VCaP (cell line): Measurements from ENCODE around the gene AAMDC.

Source experiments
- H3K27ac ChIP-seq: fragments of 450-650 bp; 2 replicates; pipeline ENCODE4 v1.5.1; 2017
- TF ChIP-seq, protein P1 (sequence below): fragments of 450-650 bp; conservative IDR thresholded peaks from 2 replicates; pipeline ENCODE4 v1.5.1; 2017; ENCODE audit warnings: mild to moderate bottlenecking, moderate library complexity

Gene AAMDC

DNA sequence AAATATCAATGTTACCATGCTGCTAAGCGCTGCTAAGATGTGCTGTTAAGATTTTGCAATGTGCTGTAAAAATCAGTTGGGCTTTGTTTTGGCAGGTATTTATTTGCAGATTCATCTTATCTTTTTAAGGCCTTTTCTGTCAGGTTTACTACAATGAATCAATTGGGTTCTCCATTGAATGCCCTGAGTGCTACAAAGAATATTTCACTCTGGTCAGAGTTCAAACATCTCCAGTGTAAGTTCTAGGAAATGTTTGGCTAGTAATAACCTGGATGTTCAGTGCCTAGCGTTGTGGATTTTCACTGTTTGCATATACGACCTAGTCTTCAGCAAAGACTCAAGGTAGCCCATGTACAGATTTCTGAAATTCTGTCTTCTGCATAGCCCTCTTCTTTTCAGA is 36.4 kb upstream of the AAMDC start:
- TF ChIP-seq, protein P1, sequence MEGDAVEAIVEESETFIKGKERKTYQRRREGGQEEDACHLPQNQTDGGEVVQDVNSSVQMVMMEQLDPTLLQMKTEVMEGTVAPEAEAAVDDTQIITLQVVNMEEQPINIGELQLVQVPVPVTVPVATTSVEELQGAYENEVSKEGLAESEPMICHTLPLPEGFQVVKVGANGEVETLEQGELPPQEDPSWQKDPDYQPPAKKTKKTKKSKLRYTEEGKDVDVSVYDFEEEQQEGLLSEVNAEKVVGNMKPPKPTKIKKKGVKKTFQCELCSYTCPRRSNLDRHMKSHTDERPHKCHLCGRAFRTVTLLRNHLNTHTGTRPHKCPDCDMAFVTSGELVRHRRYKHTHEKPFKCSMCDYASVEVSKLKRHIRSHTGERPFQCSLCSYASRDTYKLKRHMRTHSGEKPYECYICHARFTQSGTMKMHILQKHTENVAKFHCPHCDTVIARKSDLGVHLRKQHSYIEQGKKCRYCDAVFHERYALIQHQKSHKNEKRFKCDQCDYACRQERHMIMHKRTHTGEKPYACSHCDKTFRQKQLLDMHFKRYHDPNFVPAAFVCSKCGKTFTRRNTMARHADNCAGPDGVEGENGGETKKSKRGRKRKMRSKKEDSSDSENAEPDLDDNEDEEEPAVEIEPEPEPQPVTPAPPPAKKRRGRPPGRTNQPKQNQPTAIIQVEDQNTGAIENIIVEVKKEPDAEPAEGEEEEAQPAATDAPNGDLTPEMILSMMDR = no peak
- no peak overlapping the region for H3K27ac ChIP-seq

DNA sequence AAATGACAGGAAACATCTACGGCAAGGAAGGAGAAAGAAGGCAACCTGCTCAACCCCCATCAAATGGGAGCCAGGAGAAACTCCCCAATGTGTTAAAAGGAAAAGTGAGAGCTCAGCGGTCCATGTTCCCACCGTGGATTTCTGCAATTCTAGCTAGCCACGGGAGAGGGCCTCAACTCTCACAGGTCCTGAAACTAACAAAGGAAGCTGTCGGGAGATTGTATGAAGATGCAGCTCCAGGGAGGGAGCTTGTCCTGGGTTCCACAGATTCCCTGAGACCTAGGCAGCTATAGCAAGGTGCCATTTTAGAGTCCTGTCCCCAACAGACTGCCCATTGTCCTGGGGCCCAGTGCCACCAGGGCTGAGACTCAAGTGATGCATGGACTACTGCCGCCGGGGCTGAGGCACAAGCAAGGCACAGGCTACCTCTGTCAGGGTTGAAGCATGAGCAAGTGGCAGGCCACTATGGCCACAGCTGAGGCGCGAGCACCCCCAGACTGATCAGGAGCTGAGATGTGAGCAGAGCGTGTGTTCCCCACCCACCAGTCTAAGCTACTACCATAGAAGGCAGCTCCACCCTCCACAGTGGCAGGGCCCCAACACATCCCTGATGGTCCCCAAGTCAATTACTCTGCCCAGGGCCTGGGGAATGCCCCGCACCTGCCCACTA is 31.7 kb upstream of the AAMDC start:
- TF ChIP-seq, protein P1 = no peak
- H3K27ac ChIP-seq = no peak overlapping the region

DNA sequence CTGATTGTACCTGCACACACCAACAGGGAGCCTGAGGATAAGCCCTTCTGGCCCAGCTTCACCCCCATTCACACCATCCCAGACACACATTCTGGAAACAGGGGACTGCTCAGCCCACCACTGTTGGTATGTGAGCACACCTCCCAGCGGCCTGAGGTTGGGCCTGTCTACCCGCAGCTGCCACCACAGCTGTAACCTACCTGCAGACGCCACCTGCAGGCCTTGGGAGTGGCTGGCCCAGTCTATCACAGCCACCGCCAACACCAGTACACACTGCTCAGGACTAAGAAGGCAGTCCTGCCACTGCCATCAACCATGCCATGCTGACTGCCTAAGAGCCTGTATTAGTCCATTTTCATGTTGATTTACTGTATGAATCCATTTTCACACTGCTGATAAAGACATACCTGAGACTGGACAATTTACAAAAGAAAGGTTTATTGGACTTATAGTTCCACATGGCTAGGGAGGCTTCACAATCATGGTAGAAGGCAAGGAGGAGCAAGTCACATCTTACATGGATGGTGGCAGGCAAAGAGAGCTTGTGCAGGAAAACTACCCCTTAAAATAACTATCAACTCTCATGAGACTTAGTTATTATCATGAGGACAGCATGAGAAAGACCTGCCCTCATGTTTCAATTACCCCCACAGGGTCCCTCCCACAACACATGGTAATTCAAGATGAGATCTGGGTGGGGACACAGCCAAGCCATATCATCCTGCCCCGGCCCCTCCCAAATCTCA is 31.0 kb upstream of the AAMDC start:
- TF ChIP-seq, protein P1 = no peak
- no peak overlapping the region for H3K27ac ChIP-seq

DNA sequence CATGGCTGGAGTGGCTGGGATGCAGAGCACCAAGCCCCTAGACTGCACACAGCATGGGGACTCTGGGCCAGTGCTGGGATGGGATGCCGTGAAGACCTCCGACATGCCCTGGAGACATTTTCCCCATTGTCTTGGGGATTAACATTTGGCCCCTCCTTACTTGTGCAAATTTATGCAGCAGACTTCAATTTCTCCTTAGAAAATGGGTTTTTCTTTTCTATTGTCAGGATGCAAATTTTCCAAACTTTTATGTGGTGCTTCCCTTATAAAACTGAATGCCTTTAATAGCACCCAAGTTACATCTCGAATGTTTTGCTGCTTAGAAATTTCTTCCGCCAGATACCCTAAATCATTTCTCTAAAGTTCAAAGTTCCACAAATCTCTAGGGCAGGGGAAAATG is 29.6 kb upstream of the AAMDC start:
- no peak overlapping the region for H3K27ac ChIP-seq
- TF ChIP-seq, protein P1 = no peak

DNA sequence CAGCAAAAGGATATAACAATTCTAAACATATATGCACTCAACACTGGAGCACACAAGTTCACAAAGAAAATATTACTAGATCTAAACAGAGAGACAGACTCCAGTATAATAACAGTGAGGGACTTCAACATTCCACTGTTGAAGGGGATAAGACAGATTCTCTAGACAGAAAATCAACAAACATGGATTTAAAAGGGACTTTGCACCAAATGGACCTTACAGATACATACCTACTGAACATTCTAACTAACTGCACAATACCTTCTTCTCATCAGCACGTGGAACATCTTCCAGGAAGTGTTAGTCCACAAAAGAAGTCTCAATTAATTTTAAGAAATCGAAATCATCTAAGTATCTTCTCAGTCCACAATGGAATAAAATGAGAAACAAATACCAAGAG is 27.0 kb upstream of the AAMDC start:
- TF ChIP-seq, protein P1 = no peak
- no peak overlapping the region for H3K27ac ChIP-seq

DNA sequence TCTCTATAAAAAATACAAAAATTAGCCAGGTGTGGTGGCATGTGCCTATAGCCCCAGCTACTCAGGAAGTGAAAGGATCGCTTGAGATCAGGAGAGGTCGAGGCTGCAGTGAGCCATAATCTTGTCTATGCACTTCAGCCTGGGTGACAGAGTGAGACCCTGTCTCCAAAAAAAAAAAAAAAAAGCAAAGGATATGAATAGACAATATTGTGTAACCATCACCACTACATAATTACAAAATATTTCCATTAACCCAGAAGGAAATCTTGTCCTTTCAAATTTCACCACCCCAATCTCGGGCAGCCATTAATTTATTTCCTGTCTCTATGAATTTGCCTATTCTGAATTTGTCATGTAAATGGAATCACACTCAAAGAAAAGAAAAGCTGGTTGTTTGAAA is 21.6 kb upstream of the AAMDC start:
- H3K27ac ChIP-seq = no peak overlapping the region
- TF ChIP-seq, protein P1 = no peak

DNA sequence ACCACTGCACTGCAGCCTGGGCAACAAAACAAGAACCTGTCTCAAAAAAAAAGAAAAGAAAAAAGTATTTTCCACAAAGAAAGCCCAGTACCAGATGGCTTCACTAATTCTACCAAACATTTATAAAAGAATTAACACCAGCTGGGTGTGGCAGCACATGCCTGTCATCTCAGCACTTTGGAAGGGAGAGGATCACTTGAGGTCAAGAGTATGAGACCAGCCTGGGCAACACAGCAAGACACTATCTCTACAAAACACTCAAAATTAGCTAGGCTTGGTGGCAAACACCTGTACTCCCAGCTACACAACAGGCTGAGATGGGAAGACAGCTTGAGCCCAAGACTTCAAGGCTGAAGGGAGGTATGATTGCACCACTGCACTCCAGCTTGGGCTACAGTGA is 20.5 kb upstream of the AAMDC start:
- TF ChIP-seq, protein P1 = no peak
- no peak overlapping the region for H3K27ac ChIP-seq
